GM21717 (cell line): ENCODE data around the gene TUBGCP5.

ENCODE experiments used
- ATAC-seq: cut with Tn5 transposase; IDR thresholded peaks from one replicate; pipeline ENCODE4 v1.9.1; 2021; ENCODE audit warnings: mild to moderate bottlenecking, moderate library complexity; ENCODE audit not compliant: unreplicated experiment

The TUBGCP5 gene

DNA sequence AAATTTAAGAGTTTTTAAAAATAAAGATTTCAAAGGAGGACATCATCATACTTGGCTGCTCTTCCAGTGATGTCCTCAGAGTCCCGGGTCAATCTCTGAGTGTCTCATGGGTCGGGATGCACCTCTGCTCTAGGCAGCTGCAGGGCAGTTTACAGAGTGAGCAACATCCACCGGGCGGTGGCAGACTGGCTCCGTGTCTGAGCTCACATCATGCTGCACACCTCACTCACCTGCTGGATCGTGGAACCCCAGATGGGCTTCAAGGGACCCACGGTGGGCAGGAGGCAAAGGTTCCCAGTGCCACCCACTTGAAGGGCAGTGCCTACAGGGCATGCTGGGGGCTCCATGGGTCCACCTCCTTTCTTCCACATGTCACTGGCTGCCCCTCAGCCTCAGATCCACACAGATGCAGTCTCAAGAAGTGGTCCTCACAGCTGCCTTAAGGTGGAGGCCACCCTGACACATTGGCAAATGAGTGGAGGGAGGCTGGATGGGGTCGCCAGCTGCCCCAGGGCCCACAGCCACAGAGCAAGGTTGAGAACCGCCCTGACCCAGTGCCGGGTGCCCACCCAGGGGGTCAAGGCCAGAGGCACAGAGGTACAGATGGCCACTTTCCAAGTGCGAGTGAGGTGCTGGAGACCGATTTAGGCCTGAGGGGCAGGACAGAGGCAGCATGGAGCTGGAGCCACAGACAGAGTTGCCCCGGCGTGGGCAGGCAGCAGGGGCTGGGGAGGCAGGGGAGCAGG lies 84.4 kb downstream of the TUBGCP5 start:
- ATAC-seq = no peak

DNA sequence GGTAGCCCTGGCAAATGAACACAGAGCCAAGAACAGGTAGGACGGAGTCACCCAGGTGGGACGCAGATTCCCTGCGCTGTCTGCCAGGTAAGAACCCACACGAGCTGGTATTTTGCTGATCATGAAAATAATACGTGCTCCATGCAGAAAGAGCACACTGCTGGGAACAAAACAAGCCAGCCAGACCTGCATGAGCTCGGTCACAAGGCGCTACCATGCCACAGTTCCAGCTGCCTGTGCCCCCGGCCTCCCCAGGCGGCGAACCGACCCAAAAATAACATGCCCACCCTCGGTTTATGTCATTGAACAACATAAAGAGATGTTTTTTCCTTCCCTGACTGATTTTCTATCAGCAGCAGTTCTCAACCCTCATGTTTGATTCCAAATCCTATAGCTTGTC lies 85.0 kb downstream of the TUBGCP5 start:
- ATAC-seq = no peak

GRCh38 chr15:22952796-22953579 lies 86.4 kb downstream of the TUBGCP5 start:
- ATAC-seq = no peak

- no peak for ATAC-seq
Observed at GRCh38 chr15:22951381-22952280, 87.7 kb downstream of the TUBGCP5 start.

- no peak for ATAC-seq
Observed at GRCh38 chr15:22951031-22951380, 88.4 kb downstream of the TUBGCP5 start.

GRCh38 chr15:22950256-22950990 lies 88.9 kb downstream of the TUBGCP5 start:
- ATAC-seq = no peak
